GM18519 (cell line): ENCODE measurements around the gene DOCK7.
"Not testable (repeated sequence)": the region's sequence is repeated elsewhere in the genome, so short reads cannot be mapped to it uniquely, and the experiment has no call there.

Experiments used
- ATAC-seq: cut with Tn5 transposase; IDR thresholded peaks from one replicate; pipeline ENCODE4 v1.9.1; 2021; ENCODE audit warnings: mild to moderate bottlenecking, moderate library complexity; ENCODE audit not compliant: unreplicated experiment, low FRiP score

The DOCK7 gene

GRCh38 chr1:62613325-62613727, 74.9 kb downstream of the DOCK7 start:
- ATAC-seq: peak; percentile 83

GRCh38 chr1:62612770-62613169, 75.4 kb downstream of the DOCK7 start:
- no peak for ATAC-seq

- ATAC-seq: not testable (repeated sequence)
Observed at GRCh38 chr1:62610588-62610987, 77.6 kb downstream of the DOCK7 start.

GRCh38 chr1:62608905-62609304, 79.3 kb downstream of the DOCK7 start:
- no peak for ATAC-seq

GRCh38 chr1:62601457-62601856, 86.7 kb downstream of the DOCK7 start:
- no peak for ATAC-seq

GRCh38 chr1:62599044-62599443, 89.1 kb downstream of the DOCK7 start:
- ATAC-seq: no peak

GRCh38 chr1:62597281-62597680, 90.9 kb downstream of the DOCK7 start, which contains the start of gene ANGPTL3:
Gene ANGPTL3 (plus strand): TSS chr1:62597520. CDS start chr1:62597567, 47 bp downstream.
- no peak for ATAC-seq

GRCh38 chr1:62595647-62596046, 92.5 kb downstream of the DOCK7 start:
- no peak for ATAC-seq

GRCh38 chr1:62593825-62594394, 94.3 kb downstream of the DOCK7 start:
- no peak for ATAC-seq

- no peak for ATAC-seq
Observed at GRCh38 chr1:62590970-62591368, 97.2 kb downstream of the DOCK7 start.

GRCh38 chr1:62590255-62590969, 97.8 kb downstream of the DOCK7 start:
- ATAC-seq: no peak

GRCh38 chr1:62589321-62589720, 98.9 kb downstream of the DOCK7 start:
- ATAC-seq: no peak

- ATAC-seq: no peak
Observed at GRCh38 chr1:62588000-62588399, 100.2 kb downstream of the DOCK7 start.

GRCh38 chr1:62585469-62586155, 102.6 kb downstream of the DOCK7 start:
- ATAC-seq: no peak

- no peak for ATAC-seq
Observed at GRCh38 chr1:62573675-62574074, 114.5 kb downstream of the DOCK7 start.

GRCh38 chr1:62572476-62572875, 115.7 kb downstream of the DOCK7 start:
- no peak for ATAC-seq

- ATAC-seq: not testable (repeated sequence)
Observed at GRCh38 chr1:62571517-62571916, 116.7 kb downstream of the DOCK7 start.

GRCh38 chr1:62567926-62568325, 120.3 kb downstream of the DOCK7 start:
- ATAC-seq: not testable (repeated sequence)

- not testable (repeated sequence) for ATAC-seq
Observed at GRCh38 chr1:62567182-62567581, 121.0 kb downstream of the DOCK7 start.

- ATAC-seq: no peak
Observed at GRCh38 chr1:62561306-62561705, 126.9 kb downstream of the DOCK7 start.

- ATAC-seq: no peak
Observed at GRCh38 chr1:62544570-62544969, 143.6 kb downstream of the DOCK7 start.

- no peak for ATAC-seq
Observed at GRCh38 chr1:62541048-62541447, 147.1 kb downstream of the DOCK7 start.
